SK-N-SH (cell line): ENCODE measurements around the gene PLXNB1. TPM values are rescaled to one million over a fixed set of nuclear protein-coding genes. Genes with fewer than 3 reads are reported as not detected.

Experiments
- CTCF ChIA-PET: fragments of 300-600, 350-600 bp; formaldehyde crosslinking; extraction: SDS; loops from one replicate; lab custom pipeline; 2021; lab: Yijun Ruan, JAX
- POLR2A ChIA-PET: fragments of 350-600 bp; sonication (Branson Sonifier 250); formaldehyde crosslinking; extraction: SDS; loops from one replicate; lab custom pipeline; 2020; ENCODE audit warnings: antibody characterized with exemption, inconsistent platforms; lab: Yijun Ruan, JAX
- DNase-seq: peaks from one replicate; pipeline ENCODE4 v3.0.0; 2012
- H2AFZ ChIP-seq: fragments of 200-600 bp; sonication (generic); 2 replicates; pipeline ENCODE4 v1.8.1; 2016; ENCODE audit warnings: antibody characterized with exemption, mild to moderate bottlenecking, low read depth
- H3F3A ChIP-seq: fragments of 200-600 bp; sonication (generic); replicated peaks from 2 replicates; pipeline ENCODE3; 2016; ENCODE audit warnings: antibody characterized with exemption, mild to moderate bottlenecking; ENCODE audit not compliant: insufficient read depth
- H3K27ac ChIP-seq, 2 experiments: fragments of 200-500 bp in 1 of 2; fragments of 200-600 bp in 1 of 2; sonication (Bioruptor generic) in 1 of 2; sonication (generic), shearing (Covaris generic) in 1 of 2; 2 replicates each; pipeline versions ENCODE4 v1.5.1 to v1.6.1; 2014 to 2016; ENCODE audit warnings: low read depth in 2 of 2, inconsistent platforms in 1 of 2, low read length in 1 of 2, mild to moderate bottlenecking in 1 of 2, mixed read lengths in 1 of 2
- H3K27me3 ChIP-seq: fragments of 200-600 bp; sonication (generic), shearing (Covaris generic); 2 replicates; pipeline ENCODE4 v1.6.1; 2016; ENCODE audit warnings: mixed run types; ENCODE audit not compliant: insufficient read depth
- H3K36me3 ChIP-seq, 2 experiments: fragments of 200-500 bp in 1 of 2; fragments of 200-600 bp in 1 of 2; sonication (Bioruptor generic) in 1 of 2; sonication (generic) in 1 of 2; replicated peaks in 1 of 2; 2 replicates each; pipeline versions ENCODE3 to v1.5.1; 2014 to 2016; ENCODE audit warnings: low read length in 1 of 2, mild to moderate bottlenecking in 1 of 2; ENCODE audit not compliant: insufficient read depth in 2 of 2, control insufficient read depth in 1 of 2
- H3K4me1 ChIP-seq, 2 experiments: fragments of 200-500 bp in 1 of 2; fragments of 200-600 bp in 1 of 2; sonication (Bioruptor generic) in 1 of 2; sonication (generic), shearing (Covaris generic) in 1 of 2; 2 replicates each; pipeline versions ENCODE4 v1.5.1 to v1.6.1; 2014 to 2016; ENCODE audit warnings: low read depth in 1 of 2, low read length in 1 of 2, mixed run types in 1 of 2; ENCODE audit not compliant: insufficient read depth in 2 of 2, control insufficient read depth in 1 of 2
- H3K4me2 ChIP-seq: fragments of 200-600 bp; sonication (generic), shearing (Covaris generic); 2 replicates; pipeline ENCODE4 v1.6.1; 2017; ENCODE audit warnings: mixed run types
- H3K4me3 ChIP-seq, 2 experiments: fragments of 200-500 bp in 1 of 2; fragments of 200-600 bp in 1 of 2; sonication (Bioruptor generic) in 1 of 2; sonication (generic), shearing (Covaris generic) in 1 of 2; 2 replicates each; pipeline versions ENCODE4 v1.5.1 to v1.8.1; 2014 to 2016; ENCODE audit warnings: low read depth in 2 of 2, inconsistent platforms in 1 of 2, low read length in 1 of 2, mild to moderate bottlenecking in 1 of 2, mixed read lengths in 1 of 2, moderate library complexity in 1 of 2
- H3K79me2 ChIP-seq: fragments of 200-600 bp; sonication (generic); 2 replicates; pipeline ENCODE4 v1.8.1; 2017; ENCODE audit warnings: mild to moderate bottlenecking; ENCODE audit not compliant: insufficient read depth
- H3K9ac ChIP-seq: fragments of 200-600 bp; sonication (generic); 2 replicates; pipeline ENCODE4 v1.6.1; 2017; ENCODE audit warnings: mixed run types
- H3K9me2 ChIP-seq: fragments of 200-600 bp; sonication (generic); 2 replicates; pipeline ENCODE4 v1.6.1; 2017; ENCODE audit warnings: mixed run types
- H3K9me3 ChIP-seq: fragments of 200-600 bp; sonication (generic); 2 replicates; pipeline ENCODE4 v1.6.1; 2017; ENCODE audit warnings: mixed run types, mild to moderate bottlenecking, moderate library complexity
- H4K20me1 ChIP-seq: fragments of 200-600 bp; sonication (generic); 2 replicates; pipeline ENCODE4 v1.6.1; 2017; ENCODE audit warnings: mild to moderate bottlenecking, mixed run types; ENCODE audit not compliant: insufficient read depth
- EP300 ChIP-seq, 2 experiments: IDR thresholded peaks; 2 replicates each; pipeline versions ENCODE4 v1.4.0 to v1.6.1; 2012; ENCODE audit warnings: borderline replicate concordance in 1 of 2, low read depth in 1 of 2, low read length in 1 of 2
- EZH2phosphoT487 ChIP-seq: fragments of 200-600 bp; sonication (generic); IDR thresholded peaks from 2 replicates; pipeline ENCODE4 v1.6.1; 2017; ENCODE audit warnings: low read depth, mixed run types, mild to moderate bottlenecking, antibody characterized with exemption, moderate library complexity, borderline replicate concordance
- FOSL2 ChIP-seq: IDR thresholded peaks from 2 replicates; pipeline ENCODE4 v1.4.0; 2012; ENCODE audit warnings: low read depth, mild to moderate bottlenecking, moderate library complexity, borderline replicate concordance
- GABPA ChIP-seq: IDR thresholded peaks from 2 replicates; pipeline ENCODE4 v1.4.0; 2012; ENCODE audit warnings: low read depth, mild to moderate bottlenecking
- RFX5 ChIP-seq: IDR thresholded peaks from 2 replicates; pipeline ENCODE4 v1.6.1; 2012; ENCODE audit warnings: mild to moderate bottlenecking, improper control_type of control experiment, low read length
- RXRA ChIP-seq: IDR thresholded peaks from 2 replicates; pipeline ENCODE4 v1.4.0; 2012; ENCODE audit warnings: low read depth, mild to moderate bottlenecking, borderline replicate concordance
- WGBS: methylation state at CpG from one replicate; pipeline ENCODE4 v1.1.6; 2017; ENCODE audit warnings: low lambda C conversion rate; 5-methylcytosine and 5-hydroxymethylcytosine counted together
- polyA plus RNA-seq, 3 experiments: library from polyadenylated mRNA; depleted of rRNA; stranded (reverse); fragments of >200 nt; gene quantifications; 2 replicates each; pipeline ENCODE4 v1.2.3, GENCODE V29; 2012
- TF ChIP-seq, protein P1 (sequence below): IDR thresholded peaks from 2 replicates; pipeline ENCODE4; 2012
- TF ChIP-seq, protein P2 (sequence below): fragments of 200-600 bp; sonication (generic); IDR thresholded peaks from 2 replicates; pipeline ENCODE4 v1.6.1; 2017; ENCODE audit warnings: antibody characterized with exemption, mild to moderate bottlenecking, moderate library complexity
- TF ChIP-seq, protein P3 (sequence below): IDR thresholded peaks from 2 replicates; pipeline ENCODE4 v1.6.1; 2012; ENCODE audit warnings: mild to moderate bottlenecking, low read depth, low read length, moderate library complexity

PLXNB1 gene
- polyA plus RNA-seq, 1 of the 3 experiments (the other 2 are of a cell fraction), result 39.8 TPM

DNA sequence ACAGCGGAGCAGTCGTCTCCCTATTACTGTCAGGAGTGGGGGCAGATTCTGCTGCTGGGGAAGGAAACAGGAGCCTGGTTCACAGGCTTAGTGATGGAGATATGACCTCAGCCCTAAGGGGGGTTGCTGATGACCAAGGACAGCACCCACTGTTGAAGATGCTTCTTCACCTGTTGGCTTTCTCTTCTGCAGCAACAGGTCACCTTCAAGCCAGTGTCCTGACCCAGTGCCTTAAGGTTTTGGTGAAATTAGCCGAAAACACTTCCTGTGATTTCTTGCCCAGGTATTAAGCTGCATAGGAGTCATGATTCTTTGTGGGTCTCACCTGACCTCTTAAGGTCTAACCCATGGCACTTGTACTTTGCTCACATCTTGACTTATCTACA lies 30.6 kb upstream of the PLXNB1 start:
- Histone ChIP-seq H3K4me1 (peaks cover 3 to 18% of the 10 kb centered on the region in 2 experiments; a peak in 1 of 4 replicates), H3K4me2 (no peak overlapping the region), H3K4me3 (no peak overlapping the region), H3K27ac (no peak overlapping the region), H3K9me2 (no peaks in the 10 kb centered on the region), H3K27me3 (no peaks in the 10 kb centered on the region), H2AFZ (no peak overlapping the region), H4K20me1 (no peaks in the 10 kb centered on the region), H3K9ac (no peak overlapping the region), H3K36me3 (peaks cover 45 to 46% of the 10 kb centered on the region in 2 experiments), H3F3A (peaks cover 16% of the 10 kb centered on the region), H3K9me3 (no peaks in the 10 kb centered on the region), H3K79me2 (no peaks in the 10 kb centered on the region)
- DNase-seq, result no peak
- 100% methylated on average over 1 of the region's 3 CpGs for WGBS
- TF ChIP-seq EP300 (IDR thresholded peaks at IDR 0.05; ENCODE audit: borderline replicate concordance in 1 of 2, low read depth in 1 of 2, low read length in 1 of 2), result no peak
- TF ChIP-seq GABPA, result no peak
- no peak for TF ChIP-seq FOSL2
- TF ChIP-seq RXRA, result no peak
- TF ChIP-seq RFX5, result no peak
- no peak for TF ChIP-seq EZH2phosphoT487
- TF ChIP-seq, protein P1, sequence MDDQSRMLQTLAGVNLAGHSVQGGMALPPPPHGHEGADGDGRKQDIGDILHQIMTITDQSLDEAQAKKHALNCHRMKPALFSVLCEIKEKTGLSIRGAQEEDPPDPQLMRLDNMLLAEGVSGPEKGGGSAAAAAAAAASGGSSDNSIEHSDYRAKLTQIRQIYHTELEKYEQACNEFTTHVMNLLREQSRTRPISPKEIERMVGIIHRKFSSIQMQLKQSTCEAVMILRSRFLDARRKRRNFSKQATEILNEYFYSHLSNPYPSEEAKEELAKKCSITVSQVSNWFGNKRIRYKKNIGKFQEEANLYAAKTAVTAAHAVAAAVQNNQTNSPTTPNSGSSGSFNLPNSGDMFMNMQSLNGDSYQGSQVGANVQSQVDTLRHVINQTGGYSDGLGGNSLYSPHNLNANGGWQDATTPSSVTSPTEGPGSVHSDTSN, result no peak
- TF ChIP-seq, protein P2, sequence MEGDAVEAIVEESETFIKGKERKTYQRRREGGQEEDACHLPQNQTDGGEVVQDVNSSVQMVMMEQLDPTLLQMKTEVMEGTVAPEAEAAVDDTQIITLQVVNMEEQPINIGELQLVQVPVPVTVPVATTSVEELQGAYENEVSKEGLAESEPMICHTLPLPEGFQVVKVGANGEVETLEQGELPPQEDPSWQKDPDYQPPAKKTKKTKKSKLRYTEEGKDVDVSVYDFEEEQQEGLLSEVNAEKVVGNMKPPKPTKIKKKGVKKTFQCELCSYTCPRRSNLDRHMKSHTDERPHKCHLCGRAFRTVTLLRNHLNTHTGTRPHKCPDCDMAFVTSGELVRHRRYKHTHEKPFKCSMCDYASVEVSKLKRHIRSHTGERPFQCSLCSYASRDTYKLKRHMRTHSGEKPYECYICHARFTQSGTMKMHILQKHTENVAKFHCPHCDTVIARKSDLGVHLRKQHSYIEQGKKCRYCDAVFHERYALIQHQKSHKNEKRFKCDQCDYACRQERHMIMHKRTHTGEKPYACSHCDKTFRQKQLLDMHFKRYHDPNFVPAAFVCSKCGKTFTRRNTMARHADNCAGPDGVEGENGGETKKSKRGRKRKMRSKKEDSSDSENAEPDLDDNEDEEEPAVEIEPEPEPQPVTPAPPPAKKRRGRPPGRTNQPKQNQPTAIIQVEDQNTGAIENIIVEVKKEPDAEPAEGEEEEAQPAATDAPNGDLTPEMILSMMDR, result no peak
- TF ChIP-seq, protein P3, sequence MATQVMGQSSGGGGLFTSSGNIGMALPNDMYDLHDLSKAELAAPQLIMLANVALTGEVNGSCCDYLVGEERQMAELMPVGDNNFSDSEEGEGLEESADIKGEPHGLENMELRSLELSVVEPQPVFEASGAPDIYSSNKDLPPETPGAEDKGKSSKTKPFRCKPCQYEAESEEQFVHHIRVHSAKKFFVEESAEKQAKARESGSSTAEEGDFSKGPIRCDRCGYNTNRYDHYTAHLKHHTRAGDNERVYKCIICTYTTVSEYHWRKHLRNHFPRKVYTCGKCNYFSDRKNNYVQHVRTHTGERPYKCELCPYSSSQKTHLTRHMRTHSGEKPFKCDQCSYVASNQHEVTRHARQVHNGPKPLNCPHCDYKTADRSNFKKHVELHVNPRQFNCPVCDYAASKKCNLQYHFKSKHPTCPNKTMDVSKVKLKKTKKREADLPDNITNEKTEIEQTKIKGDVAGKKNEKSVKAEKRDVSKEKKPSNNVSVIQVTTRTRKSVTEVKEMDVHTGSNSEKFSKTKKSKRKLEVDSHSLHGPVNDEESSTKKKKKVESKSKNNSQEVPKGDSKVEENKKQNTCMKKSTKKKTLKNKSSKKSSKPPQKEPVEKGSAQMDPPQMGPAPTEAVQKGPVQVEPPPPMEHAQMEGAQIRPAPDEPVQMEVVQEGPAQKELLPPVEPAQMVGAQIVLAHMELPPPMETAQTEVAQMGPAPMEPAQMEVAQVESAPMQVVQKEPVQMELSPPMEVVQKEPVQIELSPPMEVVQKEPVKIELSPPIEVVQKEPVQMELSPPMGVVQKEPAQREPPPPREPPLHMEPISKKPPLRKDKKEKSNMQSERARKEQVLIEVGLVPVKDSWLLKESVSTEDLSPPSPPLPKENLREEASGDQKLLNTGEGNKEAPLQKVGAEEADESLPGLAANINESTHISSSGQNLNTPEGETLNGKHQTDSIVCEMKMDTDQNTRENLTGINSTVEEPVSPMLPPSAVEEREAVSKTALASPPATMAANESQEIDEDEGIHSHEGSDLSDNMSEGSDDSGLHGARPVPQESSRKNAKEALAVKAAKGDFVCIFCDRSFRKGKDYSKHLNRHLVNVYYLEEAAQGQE, result no peak
- POLR2A ChIA-PET, result interaction anchor here (1.8 kb wide), 1 partner anchor 9 kb away, joined by 3 read pairs; no protein-coding TSS in a partner anchor
- CTCF ChIA-PET, result no interaction called here
